HL-60 (cell line): ENCODE data around the gene ALKBH5.
A peak's percentile ranks its signal among the peaks of the same experiment; 100 is the strongest.

Source experiments
- DNase-seq, 2 experiments: peaks; one replicate each; pipeline ENCODE4 v3.0.0-alpha.2; 2010 to 2020; ENCODE audit warnings: low read depth in 1 of 2, low spot score in 1 of 2
- H3K27ac ChIP-seq: fragments of 250-450 bp; sonication (Bioruptor Pico); replicated peaks from 2 replicates; pipeline ENCODE4 v1.5.1; 2020; ENCODE audit warnings: mild to moderate bottlenecking, moderate library complexity
- H3K27me3 ChIP-seq: fragments of 250-450 bp; sonication (Bioruptor Pico); 2 replicates; pipeline ENCODE4 v1.5.1; 2021; ENCODE audit warnings: mild to moderate bottlenecking, moderate library complexity; ENCODE audit not compliant: insufficient read depth, poor library complexity, severe bottlenecking
- H3K4me3 ChIP-seq: replicated peaks from 2 replicates; pipeline ENCODE4 v1.5.1; 2011; ENCODE audit warnings: mild to moderate bottlenecking, control low read depth, low read length; ENCODE audit not compliant: insufficient read depth
- CTCF ChIP-seq: IDR thresholded peaks from one replicate; pipeline ENCODE4 v1.5.1; 2011; ENCODE audit warnings: low read length, control low read depth, inconsistent platforms; ENCODE audit not compliant: insufficient read depth
- GABPA ChIP-seq: IDR thresholded peaks from 2 replicates; pipeline ENCODE4 v1.6.1; 2012; ENCODE audit warnings: low read depth
- POLR2AphosphoS5 ChIP-seq: IDR thresholded peaks from 2 replicates; pipeline ENCODE4 v1.6.1; 2012; ENCODE audit warnings: low read depth
- SPI1 ChIP-seq: IDR thresholded peaks from 2 replicates; pipeline ENCODE4 v1.6.1; 2012; ENCODE audit warnings: low read depth, mild to moderate bottlenecking, borderline replicate concordance
- TF ChIP-seq, protein P1 (sequence below): IDR thresholded peaks from 2 replicates; pipeline ENCODE4 v1.6.1; 2012; ENCODE audit warnings: low read depth; ENCODE audit not compliant: insufficient replicate concordance

The ALKBH5 gene

DNA sequence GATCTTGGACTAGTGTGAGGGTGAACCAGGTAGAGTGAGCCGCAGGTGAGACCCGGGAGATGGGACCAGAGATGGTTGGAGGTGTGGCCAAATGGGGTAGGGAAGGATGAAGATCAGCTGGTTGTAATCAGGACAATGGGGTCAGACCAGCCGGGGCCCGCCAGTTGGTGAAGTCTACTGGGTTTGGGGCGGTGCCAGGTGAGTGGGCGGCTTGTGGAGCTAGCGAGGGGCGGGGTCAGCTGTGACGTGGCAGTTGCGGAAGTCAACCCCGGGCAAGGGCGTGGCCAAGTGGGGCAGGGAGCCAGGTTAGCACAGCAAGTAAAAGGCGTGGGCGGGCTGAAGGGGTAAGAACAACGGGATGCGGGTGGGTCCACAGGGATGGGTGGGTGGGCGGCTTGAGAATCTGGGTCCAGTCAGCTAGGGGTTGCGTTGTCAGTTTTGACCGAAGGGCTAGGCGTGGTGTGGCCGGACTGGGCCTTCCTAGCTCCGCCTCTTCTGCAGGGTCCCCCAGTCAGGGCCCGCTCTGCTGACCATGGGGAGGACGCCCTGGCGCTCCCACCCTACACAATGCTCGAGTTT, 25.5 kb upstream of the ALKBH5 start:
- Histone ChIP-seq H3K27me3 (no peaks in the 10 kb centered on the region), H3K4me3 (peak overlapping the region; percentile 49), H3K27ac (no peak overlapping the region)
- DNase-seq: peak; percentile 68 to 71
- TF ChIP-seq SPI1: no peak
- TF ChIP-seq POLR2AphosphoS5: no peak
- TF ChIP-seq, protein P1, sequence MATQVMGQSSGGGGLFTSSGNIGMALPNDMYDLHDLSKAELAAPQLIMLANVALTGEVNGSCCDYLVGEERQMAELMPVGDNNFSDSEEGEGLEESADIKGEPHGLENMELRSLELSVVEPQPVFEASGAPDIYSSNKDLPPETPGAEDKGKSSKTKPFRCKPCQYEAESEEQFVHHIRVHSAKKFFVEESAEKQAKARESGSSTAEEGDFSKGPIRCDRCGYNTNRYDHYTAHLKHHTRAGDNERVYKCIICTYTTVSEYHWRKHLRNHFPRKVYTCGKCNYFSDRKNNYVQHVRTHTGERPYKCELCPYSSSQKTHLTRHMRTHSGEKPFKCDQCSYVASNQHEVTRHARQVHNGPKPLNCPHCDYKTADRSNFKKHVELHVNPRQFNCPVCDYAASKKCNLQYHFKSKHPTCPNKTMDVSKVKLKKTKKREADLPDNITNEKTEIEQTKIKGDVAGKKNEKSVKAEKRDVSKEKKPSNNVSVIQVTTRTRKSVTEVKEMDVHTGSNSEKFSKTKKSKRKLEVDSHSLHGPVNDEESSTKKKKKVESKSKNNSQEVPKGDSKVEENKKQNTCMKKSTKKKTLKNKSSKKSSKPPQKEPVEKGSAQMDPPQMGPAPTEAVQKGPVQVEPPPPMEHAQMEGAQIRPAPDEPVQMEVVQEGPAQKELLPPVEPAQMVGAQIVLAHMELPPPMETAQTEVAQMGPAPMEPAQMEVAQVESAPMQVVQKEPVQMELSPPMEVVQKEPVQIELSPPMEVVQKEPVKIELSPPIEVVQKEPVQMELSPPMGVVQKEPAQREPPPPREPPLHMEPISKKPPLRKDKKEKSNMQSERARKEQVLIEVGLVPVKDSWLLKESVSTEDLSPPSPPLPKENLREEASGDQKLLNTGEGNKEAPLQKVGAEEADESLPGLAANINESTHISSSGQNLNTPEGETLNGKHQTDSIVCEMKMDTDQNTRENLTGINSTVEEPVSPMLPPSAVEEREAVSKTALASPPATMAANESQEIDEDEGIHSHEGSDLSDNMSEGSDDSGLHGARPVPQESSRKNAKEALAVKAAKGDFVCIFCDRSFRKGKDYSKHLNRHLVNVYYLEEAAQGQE: no peak
- TF ChIP-seq CTCF: no peak
- TF ChIP-seq GABPA: no peak

GRCh38 chr17:18159551-18160120, 24.0 kb upstream of the ALKBH5 start:
- H3K27ac ChIP-seq: no peak overlapping the region
- H3K27me3 ChIP-seq: no peaks in the 10 kb centered on the region
- H3K4me3 ChIP-seq: no peak overlapping the region
- TF ChIP-seq SPI1: no peak
- DNase-seq: no peak

DNA sequence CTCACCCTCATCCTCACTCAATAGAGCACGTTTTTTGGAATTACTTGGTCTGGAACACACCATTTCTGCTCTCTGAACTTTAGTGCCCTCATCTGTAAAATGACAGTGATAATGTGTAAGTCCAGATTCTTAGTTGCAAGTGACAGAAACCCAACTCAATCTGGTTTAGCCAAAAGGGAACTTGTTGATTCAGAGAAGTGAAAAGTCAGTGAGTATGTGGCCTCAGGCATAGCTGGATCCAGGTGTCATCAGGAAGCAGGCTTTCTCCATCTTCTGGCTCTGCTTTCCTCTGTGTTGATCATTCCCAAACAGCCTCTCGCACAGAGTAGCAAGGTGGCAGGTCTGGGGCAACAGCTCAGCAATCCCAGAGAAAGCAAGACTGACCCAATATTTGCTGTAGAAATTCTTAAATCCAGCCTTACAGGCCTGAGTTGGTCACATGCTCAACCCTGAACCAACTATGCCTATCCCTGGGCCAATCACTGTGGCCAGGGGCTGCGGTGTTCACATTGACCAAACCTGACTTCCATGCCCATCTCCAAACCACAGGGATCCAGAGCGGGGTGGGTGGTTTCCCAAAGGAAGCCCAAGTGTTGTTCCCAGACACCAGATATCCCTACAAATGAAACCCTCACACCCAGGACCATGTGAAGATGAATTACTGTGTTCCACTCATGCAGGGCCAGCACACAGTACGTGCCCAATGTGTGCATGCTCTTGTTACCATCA, 23.3 kb upstream of the ALKBH5 start:
- no peak for DNase-seq
- no peak overlapping the region for H3K4me3 ChIP-seq
- no peak overlapping the region for H3K27ac ChIP-seq
- TF ChIP-seq SPI1: no peak
- TF ChIP-seq CTCF: no peak
- TF ChIP-seq POLR2AphosphoS5: no peak
- TF ChIP-seq, protein P1: no peak
- no peak for TF ChIP-seq GABPA
- H3K27me3 ChIP-seq: no peaks in the 10 kb centered on the region

- no peak overlapping the region for H3K27ac ChIP-seq
- no peak overlapping the region for H3K4me3 ChIP-seq
- TF ChIP-seq GABPA: no peak
- TF ChIP-seq CTCF: no peak
- no peak for TF ChIP-seq POLR2AphosphoS5
- TF ChIP-seq, protein P1: no peak
- TF ChIP-seq SPI1: no peak
- no peak for DNase-seq
- no peaks in the 10 kb centered on the region for H3K27me3 ChIP-seq
Measured at GRCh38 chr17:18161207-18162145, 22.2 kb upstream of the ALKBH5 start.
